H1 (cell line): Measurements from ENCODE around the gene LHFPL2. TPM values are rescaled to one million over a fixed set of nuclear protein-coding genes. Genes with fewer than 3 reads are reported as not detected.

Experiments
- CHD7 ChIP-seq: fragments of 300-600 bp; sonication (generic); IDR thresholded peaks from 2 replicates; pipeline ENCODE4 v1.7.1; 2012; ENCODE audit warnings: low read length, moderate library complexity, mild to moderate bottlenecking, inconsistent platforms; ENCODE audit not compliant: insufficient replicate concordance
- KDM4A ChIP-seq: IDR thresholded peaks from one replicate; pipeline ENCODE4 v1.7.1; 2012; ENCODE audit warnings: low read depth, mild to moderate bottlenecking, moderate library complexity, low read length, inconsistent platforms; ENCODE audit not compliant: severe bottlenecking
- RAD21 ChIP-seq, 2 experiments: IDR thresholded peaks in 1 of 2; conservative IDR thresholded peaks in 1 of 2; 2 replicates each; pipeline ENCODE4 v1.6.1; 2011; ENCODE audit warnings: low read depth in 2 of 2, low read length in 2 of 2, improper control_type of control experiment in 1 of 2, inconsistent platforms in 1 of 2, mild to moderate bottlenecking in 1 of 2, moderate library complexity in 1 of 2
- TAF1 ChIP-seq: IDR thresholded peaks from 2 replicates; pipeline ENCODE4 v1.6.1; 2011; ENCODE audit warnings: mild to moderate bottlenecking, low read depth, low read length
- TBP ChIP-seq: IDR thresholded peaks from 2 replicates; pipeline ENCODE4 v1.6.1; 2011; ENCODE audit warnings: low read depth, low read length, improper control_type of control experiment
- polyA plus RNA-seq, 7 experiments: library from polyadenylated mRNA; depleted of rRNA in 3 of 7; stranded (reverse) in 5 of 7; unstranded in 2 of 7; fragments of >200 nt in 5 of 7; fragments of 200-250 nt in 2 of 7; gene quantifications; 1 replicate in 5 of 7; 2 replicates in 1 of 7; 4 replicates in 1 of 7; pipeline versions ENCODE4 v1.2.1 to v1.2.3, GENCODE V29; 2011 to 2013; ENCODE audit warnings: missing spikeins in 2 of 7, mixed read lengths in 2 of 7
- total RNA-seq: library from RNA; stranded (reverse); fragmentation: NEBNext Ultra II Directional; extraction: Animal tissue kit (Norgen Biotek cat#: 25700); gene quantifications from 2 replicates; pipeline ENCODE4 v1.2.1, GENCODE V29; 2021

The LHFPL2 gene
- total and polyA plus RNA-seq, 2 of the 8 experiments (the other 6 are each of a cell fraction or from before 2014, with no cell fraction given), result 9.6 to 43.0 TPM

- no peak for TF ChIP-seq TAF1
- no peak for TF ChIP-seq CHD7
- TF ChIP-seq TBP, result no peak
- no peak for TF ChIP-seq RAD21 (IDR thresholded peaks at IDR 0.05 in 1 of 2, conservative IDR thresholded peaks at IDR 0.05 in 1 of 2; ENCODE audit: low read depth in 2 of 2, low read length in 2 of 2)
- no peak for TF ChIP-seq KDM4A
These were observed 32.9 kb downstream of the LHFPL2 start (continued) for GRCh38 chr5:78615697-78616096.
